HG03571 (cell line): ENCODE data around the gene KRTAP12-4.
"Not testable (repeated sequence)": the region's sequence is repeated elsewhere in the genome, so short reads cannot be mapped to it uniquely, and the experiment has no call there.

Experiments
- ATAC-seq: cut with Tn5 transposase; IDR thresholded peaks from one replicate; pipeline ENCODE4 v1.9.1; 2021; ENCODE audit not compliant: unreplicated experiment

Gene KRTAP12-4

GRCh38 chr21:44613386-44614155, 40.9 kb downstream of the KRTAP12-4 start:
- no peak for ATAC-seq

DNA sequence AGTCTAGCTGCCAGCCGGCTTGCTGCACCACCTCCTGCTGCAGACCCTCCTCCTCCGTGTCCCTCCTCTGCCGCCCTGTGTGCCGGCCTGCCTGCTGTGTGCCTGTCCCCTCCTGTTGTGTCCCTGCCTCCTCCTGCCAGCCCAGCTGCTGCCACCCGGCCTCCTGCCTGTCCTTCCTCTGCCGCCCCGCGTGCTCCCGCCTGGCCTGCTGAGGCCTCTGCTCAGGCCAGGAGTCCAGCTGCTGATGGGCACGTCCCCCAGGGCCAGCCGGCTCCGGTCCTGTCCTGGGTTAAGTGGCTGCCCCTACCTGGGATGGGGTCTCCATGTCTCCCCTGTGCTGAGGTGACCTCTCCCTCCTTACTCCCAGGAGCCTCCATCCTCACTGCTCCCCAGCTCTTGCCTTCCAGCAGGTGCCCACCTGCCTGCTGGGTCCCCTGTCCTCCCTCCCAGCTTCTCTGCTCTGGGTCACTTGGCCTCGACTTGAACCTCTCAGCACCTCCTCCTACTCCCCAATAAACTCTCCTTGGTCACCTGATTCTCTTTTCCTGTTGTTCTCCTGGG, 41.7 kb downstream of the KRTAP12-4 start:
- ATAC-seq = no peak

- ATAC-seq = no peak
Measured at GRCh38 chr21:44612029-44612486, 42.4 kb downstream of the KRTAP12-4 start, which contains the start of gene KRTAP10-8. Gene KRTAP10-8, plus strand, starts transcription at chr21:44612079. Its CDS starts 22 bp downstream, at chr21:44612101.

GRCh38 chr21:44611551-44611950, 42.9 kb downstream of the KRTAP12-4 start:
- no peak for ATAC-seq

DNA sequence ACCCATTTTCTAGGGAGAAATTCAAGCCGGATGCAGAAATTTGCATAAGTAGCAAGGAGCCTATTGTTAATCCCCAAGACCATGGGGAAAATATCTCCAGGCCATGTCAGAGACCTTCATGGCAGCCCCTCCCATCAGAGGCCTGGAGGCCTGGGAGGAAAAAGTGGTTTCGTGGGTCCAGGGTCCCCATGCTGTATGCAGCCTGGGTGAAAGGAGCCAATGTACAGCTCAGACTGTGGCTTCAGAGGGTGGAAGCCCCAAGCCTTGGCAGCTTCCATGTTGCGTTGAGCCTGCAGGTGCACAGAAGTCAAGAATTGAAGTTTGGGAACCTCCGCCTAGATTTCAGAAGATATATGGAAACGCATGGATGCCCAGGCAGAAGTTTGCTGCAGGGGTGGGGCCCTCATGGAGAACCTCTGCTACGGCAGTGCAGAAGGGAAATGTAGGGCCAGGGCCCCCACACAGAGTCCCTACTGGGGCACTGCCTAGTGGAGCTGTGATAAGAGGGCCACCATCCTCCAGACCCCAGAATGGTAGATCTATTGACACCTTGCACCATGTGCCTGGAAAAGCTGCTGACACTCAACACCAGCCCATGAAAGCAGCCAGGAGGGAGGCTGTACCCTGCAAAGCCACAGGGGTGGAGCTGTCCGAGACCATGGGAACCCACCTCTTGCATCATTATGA, 44.2 kb downstream of the KRTAP12-4 start:
- ATAC-seq = not testable (repeated sequence)

GRCh38 chr21:44609193-44609592, 45.3 kb downstream of the KRTAP12-4 start:
- ATAC-seq = no peak

DNA sequence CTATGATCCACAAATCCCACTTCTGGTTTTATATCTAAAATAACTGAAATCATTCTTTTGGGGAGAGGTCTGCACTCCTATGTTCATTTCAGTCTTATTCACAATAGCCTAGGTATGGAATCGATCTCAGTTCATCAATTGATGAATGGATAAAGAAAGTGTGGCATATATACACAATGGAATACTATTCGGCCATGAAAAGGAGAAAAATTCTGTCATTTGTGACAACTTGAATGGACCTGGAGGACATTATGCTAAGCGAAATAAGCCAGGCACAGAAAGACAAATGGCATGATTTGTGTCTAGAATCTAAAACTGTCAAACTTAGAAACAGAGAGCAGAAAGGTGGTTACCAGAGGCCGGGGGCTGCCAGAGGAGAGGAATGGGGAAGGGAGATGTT, 48.0 kb downstream of the KRTAP12-4 start:
- ATAC-seq = no peak
